H1 (cell line): ENCODE results near the gene GPR161. TPM values are rescaled to one million over a fixed set of nuclear protein-coding genes. Genes with fewer than 3 reads are reported as not detected.

Source experiments
- BACH1 ChIP-seq: IDR thresholded peaks from 2 replicates; pipeline ENCODE4 v1.6.1; 2012; ENCODE audit warnings: low read length, improper control_type of control experiment
- CEBPB ChIP-seq: IDR thresholded peaks from 2 replicates; pipeline ENCODE4 v1.6.1; 2012; ENCODE audit warnings: low read depth, low read length
- CHD2 ChIP-seq: IDR thresholded peaks from 2 replicates; pipeline ENCODE4 v1.6.1; 2012; ENCODE audit warnings: low read length, improper control_type of control experiment
- NANOG ChIP-seq: IDR thresholded peaks from 2 replicates; pipeline ENCODE4 v1.6.1; 2011; ENCODE audit warnings: low read length, low read depth, mild to moderate bottlenecking, inconsistent platforms; ENCODE audit not compliant: insufficient read depth, poor library complexity, severe bottlenecking
- POLR2AphosphoS5 ChIP-seq: IDR thresholded peaks from 2 replicates; pipeline ENCODE4 v1.6.1; 2011; ENCODE audit warnings: low read depth, low read length
- RNF2 ChIP-seq: fragments of 200-900, 300-1000 bp; sonication (generic); IDR thresholded peaks from 2 replicates; pipeline ENCODE4 v1.7.1; 2016; ENCODE audit warnings: borderline replicate concordance, low read depth, mild to moderate bottlenecking, antibody characterized with exemption, low read length; ENCODE audit not compliant: poor library complexity, severe bottlenecking; ENCODE audit errors: missing control alignments
- TAF1 ChIP-seq: IDR thresholded peaks from 2 replicates; pipeline ENCODE4 v1.6.1; 2011; ENCODE audit warnings: mild to moderate bottlenecking, low read depth, low read length
- TBP ChIP-seq: IDR thresholded peaks from 2 replicates; pipeline ENCODE4 v1.6.1; 2011; ENCODE audit warnings: low read depth, low read length, improper control_type of control experiment
- TEAD4 ChIP-seq: IDR thresholded peaks from 2 replicates; pipeline ENCODE4 v1.6.1; 2012; ENCODE audit warnings: low read depth, low read length, inconsistent platforms, mixed read lengths
- polyA plus RNA-seq, 7 experiments: library from polyadenylated mRNA; depleted of rRNA in 3 of 7; stranded (reverse) in 5 of 7; unstranded in 2 of 7; fragments of >200 nt in 5 of 7; fragments of 200-250 nt in 2 of 7; gene quantifications; 1 replicate in 5 of 7; 2 replicates in 1 of 7; 4 replicates in 1 of 7; pipeline versions ENCODE4 v1.2.1 to v1.2.3, GENCODE V29; 2011 to 2013; ENCODE audit warnings: missing spikeins in 2 of 7, mixed read lengths in 2 of 7
- total RNA-seq: library from RNA; stranded (reverse); fragmentation: NEBNext Ultra II Directional; extraction: Animal tissue kit (Norgen Biotek cat#: 25700); gene quantifications from 2 replicates; pipeline ENCODE4 v1.2.1, GENCODE V29; 2021
- TF ChIP-seq, protein P1 (sequence below): IDR thresholded peaks from 2 replicates; pipeline ENCODE4 v1.6.1; 2012; ENCODE audit warnings: inconsistent platforms

The GPR161 gene
- total and polyA plus RNA-seq, 2 of the 8 experiments (the other 6 are each of a cell fraction or from before 2014, with no cell fraction given) = 13.7 to 16.8 TPM

DNA sequence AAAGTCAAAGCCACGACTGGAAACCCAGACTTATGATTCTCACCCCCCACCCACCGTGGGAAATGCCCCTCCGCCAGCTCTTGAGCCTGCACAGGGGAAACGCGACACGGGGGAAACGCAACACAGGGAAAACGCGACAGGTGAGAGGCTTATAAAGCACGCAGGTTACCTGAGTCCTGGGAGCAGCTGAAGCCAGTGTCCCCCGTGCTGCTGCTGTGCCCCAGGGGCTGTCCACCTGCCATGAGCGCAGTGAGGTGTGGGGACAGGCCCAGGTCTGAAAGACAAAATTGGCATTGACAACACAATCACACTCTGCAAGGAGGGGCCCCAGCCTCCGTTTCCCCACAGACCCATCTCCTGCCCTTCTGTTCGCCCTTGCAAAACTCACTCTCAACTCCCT, 46.3 kb downstream of the GPR161 start (continued):
- TF ChIP-seq POLR2AphosphoS5 = no peak
- no peak for TF ChIP-seq BACH1
- no peak for TF ChIP-seq RNF2
- TF ChIP-seq TEAD4 = no peak
- TF ChIP-seq, protein P1, sequence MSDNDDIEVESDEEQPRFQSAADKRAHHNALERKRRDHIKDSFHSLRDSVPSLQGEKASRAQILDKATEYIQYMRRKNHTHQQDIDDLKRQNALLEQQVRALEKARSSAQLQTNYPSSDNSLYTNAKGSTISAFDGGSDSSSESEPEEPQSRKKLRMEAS = no peak
- no peak for TF ChIP-seq TAF1
- no peak for TF ChIP-seq CHD2
- no peak for TF ChIP-seq CEBPB
- no peak for TF ChIP-seq NANOG
- TF ChIP-seq TBP = no peak
- TF ChIP-seq, all 59 proteins: peak for 0
